Nephron progenitor cell (in vitro differentiated cells): ENCODE measurements around the gene TRPC6.

Experiments
- DNase-seq: peaks from one replicate; pipeline ENCODE4 v3.0.0; 2021
- H3K27ac Mint-ChIP-seq: 2 replicates; pipeline ENCODE4 v1.8.0; 2021; ENCODE audit warnings: mild to moderate bottlenecking, moderate library complexity, mixed read lengths
- H3K27me3 Mint-ChIP-seq: 2 replicates; pipeline ENCODE4 v1.8.0; 2021; ENCODE audit warnings: mild to moderate bottlenecking, low read depth, mixed read lengths; ENCODE audit not compliant: poor library complexity
- H3K36me3 Mint-ChIP-seq: 2 replicates; pipeline ENCODE4 v1.8.0; 2021; ENCODE audit warnings: low read depth, mixed read lengths
- H3K4me1 Mint-ChIP-seq: 2 replicates; pipeline ENCODE4 v1.8.0; 2021; ENCODE audit warnings: mixed read lengths
- H3K4me3 Mint-ChIP-seq: 2 replicates; pipeline ENCODE4 v1.8.0; 2021; ENCODE audit warnings: mild to moderate bottlenecking, moderate library complexity, mixed read lengths
- H3K9me3 Mint-ChIP-seq: 2 replicates; pipeline ENCODE4 v1.8.0; 2021; ENCODE audit warnings: mild to moderate bottlenecking, moderate library complexity, mixed read lengths
- CTCF ChIP-seq: fragments of 200-600 bp; sonication (generic); IDR thresholded peaks from 2 replicates; pipeline ENCODE4 v1.5.0; 2021; ENCODE audit warnings: antibody characterized with exemption

Gene TRPC6

GRCh38 chr11:101555366-101555765 is 28.4 kb downstream of the TRPC6 start:
- Mint-ChIP-seq H3K27me3 (peaks cover 6% of the 10 kb centered on the region), H3K4me3 (no peak overlapping the region), H3K27ac (no peak overlapping the region), H3K4me1 (peaks cover 7% of the 10 kb centered on the region), H3K36me3 (no peaks in the 10 kb centered on the region), H3K9me3 (no peaks in the 10 kb centered on the region)
- no peak for DNase-seq
- TF ChIP-seq CTCF = no peak

GRCh38 chr11:101553891-101554292 is 29.9 kb downstream of the TRPC6 start:
- H3K36me3 Mint-ChIP-seq = no peaks in the 10 kb centered on the region
- no peak overlapping the region for H3K27ac Mint-ChIP-seq
- TF ChIP-seq CTCF = no peak
- H3K4me1 Mint-ChIP-seq = peaks cover 7% of the 10 kb centered on the region
- H3K4me3 Mint-ChIP-seq = no peak overlapping the region
- no peaks in the 10 kb centered on the region for H3K9me3 Mint-ChIP-seq
- H3K27me3 Mint-ChIP-seq = peaks cover 6% of the 10 kb centered on the region
- DNase-seq = no peak

- no peaks in the 10 kb centered on the region for H3K9me3 Mint-ChIP-seq
- no peak overlapping the region for H3K27ac Mint-ChIP-seq
- no peak overlapping the region for H3K4me3 Mint-ChIP-seq
- H3K27me3 Mint-ChIP-seq = peaks cover 6% of the 10 kb centered on the region
- no peak for TF ChIP-seq CTCF
- no peaks in the 10 kb centered on the region for H3K36me3 Mint-ChIP-seq
- no peak for DNase-seq
- peaks cover 7% of the 10 kb centered on the region for H3K4me1 Mint-ChIP-seq
These were observed 30.9 kb downstream of the TRPC6 start for GRCh38 chr11:101552888-101553287.

- no peaks in the 10 kb centered on the region for H3K36me3 Mint-ChIP-seq
- DNase-seq = no peak
- no peak overlapping the region for H3K27ac Mint-ChIP-seq
- no peak overlapping the region for H3K4me3 Mint-ChIP-seq
- no peaks in the 10 kb centered on the region for H3K9me3 Mint-ChIP-seq
- no peak for TF ChIP-seq CTCF
- H3K27me3 Mint-ChIP-seq = no peaks in the 10 kb centered on the region
- no peaks in the 10 kb centered on the region for H3K4me1 Mint-ChIP-seq
These were observed 55.3 kb downstream of the TRPC6 start for GRCh38 chr11:101528541-101528940.

- Mint-ChIP-seq H3K27me3 (peaks cover 2% of the 10 kb centered on the region), H3K27ac (no peak overlapping the region), H3K4me1 (no peaks in the 10 kb centered on the region), H3K36me3 (peaks cover 6% of the 10 kb centered on the region), H3K4me3 (no peak overlapping the region), H3K9me3 (peaks cover 13% of the 10 kb centered on the region)
- no peak for TF ChIP-seq CTCF
- no peak for DNase-seq
These were observed 60.1 kb downstream of the TRPC6 start for GRCh38 chr11:101523634-101524260.

- Mint-ChIP-seq H3K27me3 (peaks cover 2% of the 10 kb centered on the region), H3K9me3 (peaks cover 13% of the 10 kb centered on the region), H3K27ac (no peak overlapping the region), H3K36me3 (peaks cover 6% of the 10 kb centered on the region), H3K4me3 (no peak overlapping the region), H3K4me1 (no peaks in the 10 kb centered on the region)
- DNase-seq = no peak
- no peak for TF ChIP-seq CTCF
These were observed 60.6 kb downstream of the TRPC6 start for GRCh38 chr11:101523193-101523592.
